K562 (cell line): ENCODE results near the gene ELMO1. TPM values are rescaled to one million over a fixed set of nuclear protein-coding genes. Genes with fewer than 3 reads are reported as not detected.
A peak's percentile ranks its signal among the peaks of the same experiment; 100 is the strongest.

Source experiments
- ADNP ChIP-seq: fragments of 200-800 bp; sonication (Bioruptor generic); IDR thresholded peaks from 2 replicates; pipeline ENCODE4 v1.6.1; 2016; ENCODE audit warnings: missing genetic modification characterization, missing compliant biosample characterization
- FOXA1 ChIP-seq: fragments of 450-650 bp; IDR thresholded peaks from 2 replicates; pipeline ENCODE4 v1.6.1; 2016; ENCODE audit warnings: mild to moderate bottlenecking, borderline replicate concordance
- IRF9 ChIP-seq: fragments of 450-650 bp; IDR thresholded peaks from 2 replicates; pipeline ENCODE4 v1.6.1; 2016; ENCODE audit warnings: missing biosample characterization, missing genetic modification characterization
- JUND ChIP-seq, 2 experiments: IDR thresholded peaks; 2 replicates in 1 of 2; 3 replicates in 1 of 2; pipeline ENCODE4 v1.6.1; 2011; ENCODE audit warnings: borderline replicate concordance in 2 of 2, low read depth in 2 of 2, low read length in 2 of 2, improper control_type of control experiment in 1 of 2, missing biosample characterization in 1 of 2, missing genetic modification characterization in 1 of 2, missing genetic modification reagents in 1 of 2
- MAFF ChIP-seq: IDR thresholded peaks from 2 replicates; pipeline ENCODE4 v1.6.1; 2012; ENCODE audit warnings: low read length, improper control_type of control experiment
- NFE2L1 ChIP-seq: fragments of 450-650 bp; IDR thresholded peaks from 2 replicates; pipeline ENCODE4 v1.6.1; 2016; ENCODE audit warnings: missing genetic modification characterization, low read depth, mild to moderate bottlenecking, missing compliant biosample characterization, moderate library complexity, borderline replicate concordance
- PHF20 ChIP-seq: fragments of 450-650 bp; IDR thresholded peaks from 2 replicates; pipeline ENCODE4 v1.6.1; 2018; ENCODE audit not compliant: partially characterized antibody
- POLR2A ChIP-seq: fragments of 450-650 bp; conservative IDR thresholded peaks from 2 replicates; pipeline ENCODE4 v1.6.1; 2016
- PTBP1 ChIP-seq: fragments of 200-400 bp; formaldehyde crosslinking; IDR thresholded peaks from 2 replicates; pipeline ENCODE4 v1.6.1; 2017; ENCODE audit warnings: low read depth, low read length
- ZBTB7A ChIP-seq: IDR thresholded peaks from 2 replicates; pipeline ENCODE4 v1.6.1; 2011; ENCODE audit warnings: low read depth, mild to moderate bottlenecking, low read length, moderate library complexity, borderline replicate concordance; ENCODE audit not compliant: control insufficient read depth
- ZNF184 ChIP-seq: sonication (generic); formaldehyde crosslinking; IDR thresholded peaks from 2 replicates; pipeline ENCODE4 v1.5.0; 2020; ENCODE audit warnings: missing genetic modification reagents
- ZNF696 ChIP-seq: fragments of 250-450 bp; sonication (Bioruptor Pico); conservative IDR thresholded peaks from 2 replicates; pipeline ENCODE4 v1.4.0; 2020; ENCODE audit warnings: mild to moderate bottlenecking, moderate library complexity
- polyA plus RNA-seq, 8 experiments: library from polyadenylated mRNA; depleted of rRNA in 4 of 8; stranded (reverse) in 5 of 8; unstranded in 3 of 8; fragments of >200 nt; fragmentation: Nextera tagmentation in 2 of 8; fragmentation: Illumina TruSeq in 1 of 8; extraction: Ambion mirVana in 2 of 8; extraction: Trizol in 1 of 8; gene quantifications; 2 replicates each; pipeline versions ENCODE4 v1.2.1 to v1.2.3, GENCODE V29; 2011 to 2014; ENCODE audit warnings: inconsistent platforms in 1 of 8, missing spikeins in 1 of 8
- total RNA-seq, 7 experiments: library from RNA; depleted of rRNA in 6 of 7; stranded (reverse); fragments of >200 nt in 6 of 7; fragmentation: Illumina TruSeq in 2 of 7; extraction: Trizol in 2 of 7; gene quantifications; 2 replicates each; pipeline versions ENCODE4 v1.2.1 to v1.2.3, GENCODE V29; 2011 to 2021; ENCODE audit warnings: low replicate concordance in 1 of 7
- TF ChIP-seq, protein P1 (sequence below), 3 experiments: fragments of 200-800 bp in 1 of 3; sonication (Bioruptor generic) in 1 of 3; sonication (generic) in 1 of 3; formaldehyde crosslinking in 1 of 3; IDR thresholded peaks; 2 replicates each; pipeline versions ENCODE4 v1.6.1 to v1.8.0; 2016 to 2022; ENCODE audit warnings: mild to moderate bottlenecking in 2 of 3, missing compliant biosample characterization in 2 of 3, missing genetic modification characterization in 2 of 3, missing genetic modification reagents in 1 of 3
- TF ChIP-seq, protein P2 (sequence below): IDR thresholded peaks from 3 replicates; pipeline ENCODE4 v1.6.1; 2011; ENCODE audit warnings: borderline replicate concordance, mild to moderate bottlenecking; ENCODE audit not compliant: insufficient read length, insufficient read depth
- TF ChIP-seq, protein P3 (sequence below): sonication (generic); formaldehyde crosslinking; IDR thresholded peaks from 2 replicates; pipeline ENCODE4 v1.8.1; 2023; ENCODE audit warnings: mild to moderate bottlenecking, missing genetic modification reagents

The ELMO1 gene
- total and polyA plus RNA-seq, 9 of the 15 experiments (the other 6 are each of a cell fraction or from before 2014, with no cell fraction given) = 0.36 to 7.2 (median 3.6) TPM

GRCh38 chr7:36961693-36962092, 487.0 kb downstream of the ELMO1 start (continued):
- TF ChIP-seq, protein P1, sequence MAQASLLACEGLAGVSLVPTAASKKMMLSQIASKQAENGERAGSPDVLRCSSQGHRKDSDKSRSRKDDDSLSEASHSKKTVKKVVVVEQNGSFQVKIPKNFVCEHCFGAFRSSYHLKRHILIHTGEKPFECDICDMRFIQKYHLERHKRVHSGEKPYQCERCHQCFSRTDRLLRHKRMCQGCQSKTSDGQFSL (CRISPR knock-in tag; IDR thresholded peaks at IDR 0.05) = no peak
- TF ChIP-seq, protein P1 (tag; IDR thresholded peaks at IDR 0.05) = no peak
- TF ChIP-seq NFE2L1 (no peak), ZNF696 (CRISPR knock-in tag) (no peak), PTBP1 (no peak), FOXA1 (no peak), ZNF184 (CRISPR knock-in tag) (no peak), ADNP (tag) (no peak), POLR2A (no peak), ZBTB7A (no peak), IRF9 (tag) (no peak), MAFF (peak; percentile 93), JUND (IDR thresholded peaks at IDR 0.05; ENCODE audit: borderline replicate concordance, low read depth, low read length) (no peak), JUND (tag; IDR thresholded peaks at IDR 0.05; ENCODE audit: borderline replicate concordance, low read depth, low read length) (no peak), PHF20 (no peak)
- TF ChIP-seq, protein P2, sequence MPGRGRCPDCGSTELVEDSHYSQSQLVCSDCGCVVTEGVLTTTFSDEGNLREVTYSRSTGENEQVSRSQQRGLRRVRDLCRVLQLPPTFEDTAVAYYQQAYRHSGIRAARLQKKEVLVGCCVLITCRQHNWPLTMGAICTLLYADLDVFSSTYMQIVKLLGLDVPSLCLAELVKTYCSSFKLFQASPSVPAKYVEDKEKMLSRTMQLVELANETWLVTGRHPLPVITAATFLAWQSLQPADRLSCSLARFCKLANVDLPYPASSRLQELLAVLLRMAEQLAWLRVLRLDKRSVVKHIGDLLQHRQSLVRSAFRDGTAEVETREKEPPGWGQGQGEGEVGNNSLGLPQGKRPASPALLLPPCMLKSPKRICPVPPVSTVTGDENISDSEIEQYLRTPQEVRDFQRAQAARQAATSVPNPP = no peak
- TF ChIP-seq, protein P3, sequence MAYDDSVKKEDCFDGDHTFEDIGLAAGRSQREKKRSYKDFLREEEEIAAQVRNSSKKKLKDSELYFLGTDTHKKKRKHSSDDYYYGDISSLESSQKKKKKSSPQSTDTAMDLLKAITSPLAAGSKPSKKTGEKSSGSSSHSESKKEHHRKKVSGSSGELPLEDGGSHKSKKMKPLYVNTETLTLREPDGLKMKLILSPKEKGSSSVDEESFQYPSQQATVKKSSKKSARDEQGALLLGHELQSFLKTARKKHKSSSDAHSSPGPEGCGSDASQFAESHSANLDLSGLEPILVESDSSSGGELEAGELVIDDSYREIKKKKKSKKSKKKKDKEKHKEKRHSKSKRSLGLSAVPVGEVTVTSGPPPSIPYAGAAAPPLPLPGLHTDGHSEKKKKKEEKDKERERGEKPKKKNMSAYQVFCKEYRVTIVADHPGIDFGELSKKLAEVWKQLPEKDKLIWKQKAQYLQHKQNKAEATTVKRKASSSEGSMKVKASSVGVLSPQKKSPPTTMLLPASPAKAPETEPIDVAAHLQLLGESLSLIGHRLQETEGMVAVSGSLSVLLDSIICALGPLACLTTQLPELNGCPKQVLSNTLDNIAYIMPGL (CRISPR knock-in tag) = no peak
